Lower leg skin (tissue), 4 donors: ENCODE results near the gene CSMD2. TPM values are rescaled to one million over a fixed set of nuclear protein-coding genes. Genes with fewer than 3 reads are reported as not detected.

Source experiments
- DNase-seq, 2 donors: peaks; one replicate each; pipeline ENCODE4 v3.0.0-alpha.2; 2019; ENCODE audit warnings: low spot score in 2 of 2
- H3K4me3 ChIP-seq: fragments of 200-600 bp; sonication (generic); 2 replicates; pipeline ENCODE4 v1.5.1; 2017; ENCODE audit warnings: mild to moderate bottlenecking, low read depth; ENCODE audit not compliant: poor library complexity, severe bottlenecking
- CTCF ChIP-seq, 3 donors: fragments of 450-650 bp; IDR thresholded peaks; one replicate each; pipeline ENCODE4 v1.5.1; 2016; ENCODE audit warnings: antibody characterized with exemption in 3 of 3, mild to moderate bottlenecking in 3 of 3, moderate library complexity in 2 of 3
- POLR2A ChIP-seq, 2 donors: fragments of 450-650 bp; IDR thresholded peaks; one replicate each; pipeline ENCODE4 v1.6.1; 2016 to 2017; ENCODE audit warnings: antibody characterized with exemption in 2 of 2, mild to moderate bottlenecking in 1 of 2, moderate library complexity in 1 of 2
- WGBS, 2 donors: methylation state at CpG; one replicate each; pipeline ENCODE4 v1.1.5; 2018; 5-methylcytosine and 5-hydroxymethylcytosine counted together
- intact Hi-C: fragments of 100-400 bp; cut with DNase I; formaldehyde crosslinking; loops from one replicate; pipeline ENCODE4 v1.15.0; 2023; ENCODE audit warnings: low total_unique reads
- total RNA-seq, 4 donors: library from RNA; depleted of rRNA; stranded (reverse); fragments of >200 nt; gene quantifications; one replicate each; pipeline ENCODE4 v1.1.0, GENCODE V29; 2016

The CSMD2 gene
- total RNA-seq, 4 donors from 2014 or later = 0.11 to 1.0 TPM; not detected in 2

- TF ChIP-seq CTCF (IDR thresholded peaks at IDR 0.05) = no peak
- TF ChIP-seq POLR2A (IDR thresholded peaks at IDR 0.05) = no peak
- H3K4me3 ChIP-seq = no peak overlapping the region
- WGBS, 2 donors = 87 to 89% methylated on average over 5 of the region's 5 CpGs
- intact Hi-C loops = no loop called here
- DNase-seq = peak in 1 of 2 donors; percentile 21
Measured at GRCh38 chr1:33810571-33810970, 354.5 kb downstream of the CSMD2 start.

GRCh38 chr1:33805988-33806387 is 359.0 kb downstream of the CSMD2 start:
- intact Hi-C loops = no loop called here
- no peak for DNase-seq
- TF ChIP-seq CTCF (IDR thresholded peaks at IDR 0.05) = no peak
- no peak for TF ChIP-seq POLR2A (IDR thresholded peaks at IDR 0.05)
- 91 to 93% methylated on average over 3 of the region's 3 CpGs for WGBS, 2 donors
- H3K4me3 ChIP-seq = no peak overlapping the region

GRCh38 chr1:33802268-33802667 is 362.8 kb downstream of the CSMD2 start:
- peak in 1 of 2 donors; percentile 57 for DNase-seq
- no peak for TF ChIP-seq CTCF (IDR thresholded peaks at IDR 0.05)
- no peak for TF ChIP-seq POLR2A (IDR thresholded peaks at IDR 0.05)
- WGBS, 2 donors = 97% methylated on average over 2 of the region's 2 CpGs
- no peak overlapping the region for H3K4me3 ChIP-seq
- intact Hi-C loops = no loop called here

- TF ChIP-seq POLR2A (IDR thresholded peaks at IDR 0.05) (no peak), CTCF (IDR thresholded peaks at IDR 0.05) (no peak)
- intact Hi-C loops = no loop called here
- H3K4me3 ChIP-seq = no peak overlapping the region
- WGBS, 2 donors = 69 to 81% methylated on average over 6 of the region's 6 CpGs
- peak in 1 of 2 donors; percentile 1 for DNase-seq
Measured at GRCh38 chr1:33797849-33798248, 367.2 kb downstream of the CSMD2 start.

GRCh38 chr1:33792651-33793050 is 372.4 kb downstream of the CSMD2 start:
- no peak overlapping the region for H3K4me3 ChIP-seq
- intact Hi-C loops = no loop called here
- peak in 1 of 2 donors; percentile 21 for DNase-seq
- WGBS, 2 donors = 26 to 35% methylated on average over 4 of the region's 4 CpGs
- TF ChIP-seq POLR2A (IDR thresholded peaks at IDR 0.05) (no peak), CTCF (IDR thresholded peaks at IDR 0.05) (no peak)

- H3K4me3 ChIP-seq = no peak overlapping the region
- TF ChIP-seq CTCF (IDR thresholded peaks at IDR 0.05) = no peak
- TF ChIP-seq POLR2A (IDR thresholded peaks at IDR 0.05) = no peak
- intact Hi-C loops = no loop called here
- DNase-seq = peak in 1 of 2 donors; percentile 52
- 84 to 85% methylated on average over 4 of the region's 4 CpGs for WGBS, 2 donors
Measured at GRCh38 chr1:33792216-33792615, 372.8 kb downstream of the CSMD2 start.
